Gastrocnemius medialis (tissue), 4 donors: ENCODE results near the gene ADCY5.

Source experiments
- CTCF ChIP-seq, 5 experiments: fragments of 450-650 bp in 3 of 5; fragments of 200-600 bp in 2 of 5; sonication (generic) in 2 of 5; IDR thresholded peaks in 4 of 5; conservative IDR thresholded peaks in 1 of 5; 1 replicate in 4 of 5; 2 replicates in 1 of 5; pipeline ENCODE4 v1.5.1; 2016 to 2019; ENCODE audit warnings: antibody characterized with exemption in 5 of 5, mild to moderate bottlenecking in 3 of 5, moderate library complexity in 3 of 5
- POLR2A ChIP-seq, 2 donors: fragments of 450-650 bp; IDR thresholded peaks; one replicate each; pipeline ENCODE4 v1.6.1; 2017; ENCODE audit warnings: antibody characterized with exemption in 2 of 2, mild to moderate bottlenecking in 2 of 2, moderate library complexity in 2 of 2

- TF ChIP-seq CTCF (IDR thresholded peaks at IDR 0.05 in 4 of 5, conservative IDR thresholded peaks at IDR 0.05 in 1 of 5) (peak; percentile 57 to 86 (median 71)), POLR2A (IDR thresholded peaks at IDR 0.05) (no peak)
Observed at GRCh38 chr3:123489400-123490004, 40.6 kb upstream of the ADCY5 start.
